ENCODE measurements around the gene POLR1E. TPM values are rescaled to one million over a fixed set of nuclear protein-coding genes. Genes with fewer than 3 reads are reported as not detected.

POLR1E gene
- total and polyA plus RNA-seq, 8 donors: 5.5 to 26.4 (median 18.6) TPM

- H3K9me3 ChIP-seq: no peaks in the 10 kb centered on the region
- intact Hi-C loops (cut with DNase I; ENCODE audit: low total_unique reads): no loop called here
- DNase-seq: no peak
- TF ChIP-seq CTCF (IDR thresholded peaks at IDR 0.05) (no peak), EP300 (IDR thresholded peaks at IDR 0.05) (no peak), POLR2A (IDR thresholded peaks at IDR 0.05) (no peak), POLR2AphosphoS5 (IDR thresholded peaks at IDR 0.05) (no peak)
- peaks cover 0 to 5% (median 0%) of the 10 kb centered on the region in 4 donors for H3K36me3 ChIP-seq
- peaks cover 15 to 68% (median 48%) of the 10 kb centered on the region in 4 donors for H3K4me1 ChIP-seq
- no peak overlapping the region for H3K4me3 ChIP-seq
- no peak overlapping the region for H3K27ac ChIP-seq
- WGBS, 5 donors: 78 to 84% (median 82%) methylated on average over 7 of the region's 7 CpGs
- no peaks in the 10 kb centered on the region for H3K27me3 ChIP-seq
Observed at GRCh38 chr9:37455884-37456647, 29.7 kb upstream of the POLR1E start.

- peaks cover 0 to 5% (median 0%) of the 10 kb centered on the region in 4 donors for H3K36me3 ChIP-seq
- H3K27ac ChIP-seq: no peak overlapping the region
- peak in 1 of 2 donors; percentile 33 for DNase-seq
- intact Hi-C loops (cut with DNase I; ENCODE audit: low total_unique reads): no loop called here
- TF ChIP-seq EP300 (IDR thresholded peaks at IDR 0.05): no peak
- TF ChIP-seq POLR2AphosphoS5 (IDR thresholded peaks at IDR 0.05): no peak
- no peak for TF ChIP-seq POLR2A (IDR thresholded peaks at IDR 0.05)
- TF ChIP-seq CTCF (IDR thresholded peaks at IDR 0.05): no peak
- 33 to 79% (median 53%) methylated on average over 1 of the region's 1 CpG for WGBS, 5 donors
- H3K27me3 ChIP-seq: no peaks in the 10 kb centered on the region
- H3K4me1 ChIP-seq: peaks cover 15 to 68% (median 49%) of the 10 kb centered on the region in 4 donors
- no peaks in the 10 kb centered on the region for H3K9me3 ChIP-seq
- H3K4me3 ChIP-seq: no peak overlapping the region
Observed at GRCh38 chr9:37456817-37457216, 28.9 kb upstream of the POLR1E start.

- peak overlapping the region; percentile 80 to 97 (median 92) for H3K4me3 ChIP-seq
- no peak for DNase-seq
- no peak for TF ChIP-seq POLR2AphosphoS5 (IDR thresholded peaks at IDR 0.05)
- no peak for TF ChIP-seq CTCF (IDR thresholded peaks at IDR 0.05)
- TF ChIP-seq POLR2A (IDR thresholded peaks at IDR 0.05): no peak
- TF ChIP-seq EP300 (IDR thresholded peaks at IDR 0.05): no peak
- intact Hi-C loops (cut with DNase I; ENCODE audit: low total_unique reads): no loop called here
- H3K36me3 ChIP-seq: no peaks in the 10 kb centered on the region
- no peaks in the 10 kb centered on the region for H3K27me3 ChIP-seq
- H3K4me1 ChIP-seq: peaks cover 14 to 50% (median 42%) of the 10 kb centered on the region in 4 donors
- no peaks in the 10 kb centered on the region for H3K9me3 ChIP-seq
- H3K27ac ChIP-seq: peak overlapping the region in 4 of 5 donors; percentile 98 to 100 (median 100)
- 21 to 29% (median 24%) methylated on average over 3 of the region's 3 CpGs for WGBS, 5 donors
Observed at GRCh38 chr9:37464006-37464405, 21.7 kb upstream of the POLR1E start.

GRCh38 chr9:37464426-37465248 is 21.1 kb upstream of the POLR1E start:
- TF ChIP-seq POLR2AphosphoS5 (IDR thresholded peaks at IDR 0.05) (peak in 1 of 3 donors; percentile 1), POLR2A (IDR thresholded peaks at IDR 0.05) (peak in 1 of 4 donors; percentile 16), EP300 (IDR thresholded peaks at IDR 0.05) (no peak), CTCF (IDR thresholded peaks at IDR 0.05) (no peak)
- peak overlapping the region; percentile 80 to 97 (median 92) for H3K4me3 ChIP-seq
- no peaks in the 10 kb centered on the region for H3K9me3 ChIP-seq
- peak in 1 of 2 donors; percentile 72 for DNase-seq
- H3K4me1 ChIP-seq: peaks cover 14 to 49% (median 39%) of the 10 kb centered on the region in 4 donors
- intact Hi-C loops (cut with DNase I; ENCODE audit: low total_unique reads): no loop called here
- H3K27me3 ChIP-seq: no peaks in the 10 kb centered on the region
- peak overlapping the region; percentile 97 to 100 (median 99) for H3K27ac ChIP-seq
- 0% methylated on average over 19 to 47 of the region's 47 CpGs for WGBS, 5 donors
- no peaks in the 10 kb centered on the region for H3K36me3 ChIP-seq

Data from stomach (tissue), 9 donors.